ENCODE measurements around the gene PHF24. TPM values are rescaled to one million over a fixed set of nuclear protein-coding genes. Genes with fewer than 3 reads are reported as not detected.
A peak's percentile ranks its signal among the peaks of the same experiment; 100 is the strongest.

Gene PHF24
- total RNA-seq, 1 donor from 2014 or later = 0.58 TPM

- peaks cover 5% of the 10 kb centered on the region for H3K36me3 ChIP-seq (ENCODE audit: control insufficient read depth, insufficient read depth, low read length)
- no peak for DNase-seq (ENCODE audit: low read depth)
- TF ChIP-seq, protein P1, sequence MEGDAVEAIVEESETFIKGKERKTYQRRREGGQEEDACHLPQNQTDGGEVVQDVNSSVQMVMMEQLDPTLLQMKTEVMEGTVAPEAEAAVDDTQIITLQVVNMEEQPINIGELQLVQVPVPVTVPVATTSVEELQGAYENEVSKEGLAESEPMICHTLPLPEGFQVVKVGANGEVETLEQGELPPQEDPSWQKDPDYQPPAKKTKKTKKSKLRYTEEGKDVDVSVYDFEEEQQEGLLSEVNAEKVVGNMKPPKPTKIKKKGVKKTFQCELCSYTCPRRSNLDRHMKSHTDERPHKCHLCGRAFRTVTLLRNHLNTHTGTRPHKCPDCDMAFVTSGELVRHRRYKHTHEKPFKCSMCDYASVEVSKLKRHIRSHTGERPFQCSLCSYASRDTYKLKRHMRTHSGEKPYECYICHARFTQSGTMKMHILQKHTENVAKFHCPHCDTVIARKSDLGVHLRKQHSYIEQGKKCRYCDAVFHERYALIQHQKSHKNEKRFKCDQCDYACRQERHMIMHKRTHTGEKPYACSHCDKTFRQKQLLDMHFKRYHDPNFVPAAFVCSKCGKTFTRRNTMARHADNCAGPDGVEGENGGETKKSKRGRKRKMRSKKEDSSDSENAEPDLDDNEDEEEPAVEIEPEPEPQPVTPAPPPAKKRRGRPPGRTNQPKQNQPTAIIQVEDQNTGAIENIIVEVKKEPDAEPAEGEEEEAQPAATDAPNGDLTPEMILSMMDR (IDR thresholded peaks at IDR 0.05; ENCODE audit: insufficient read depth, low read length, poor library complexity, severe bottlenecking) = no peak
- H3K27me3 ChIP-seq (ENCODE audit: control insufficient read depth, insufficient read depth, low read length) = no peaks in the 10 kb centered on the region
- H3K4me3 ChIP-seq (ENCODE audit: low read depth, low read length) = no peak overlapping the region
Measured at GRCh38 chr9:34993502-34994259, 35.6 kb downstream of the PHF24 start.

DNA sequence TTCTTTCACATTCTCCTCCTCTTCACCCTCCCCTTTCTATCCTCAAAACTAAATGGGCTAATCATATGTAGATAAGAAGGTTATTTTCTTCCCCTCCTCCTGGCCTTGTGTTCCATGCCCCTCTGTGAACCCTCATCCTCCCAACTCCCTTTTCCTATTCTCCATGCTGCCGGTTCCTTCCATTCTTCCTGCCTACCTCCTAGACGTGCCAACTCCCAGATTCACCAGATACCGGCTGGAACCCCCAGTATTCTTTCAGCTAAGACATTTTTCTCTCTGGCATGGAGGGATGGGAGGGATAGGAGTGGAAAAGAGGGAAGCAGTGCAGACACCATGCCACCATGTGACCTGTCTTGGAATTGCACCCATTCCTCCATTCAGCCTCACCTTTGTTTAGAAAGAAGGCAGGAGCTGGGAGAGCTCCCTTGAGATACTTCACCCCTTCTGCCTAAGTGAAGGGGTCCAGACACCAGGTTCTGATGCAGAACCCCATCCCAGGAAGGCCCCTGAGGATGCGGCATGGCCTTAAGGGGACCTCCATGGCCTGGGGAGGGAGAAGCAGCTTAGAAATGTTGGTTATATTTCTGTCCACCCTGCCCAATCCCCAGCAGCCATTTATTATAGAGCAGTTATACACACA is 36.3 kb downstream of the PHF24 start:
- DNase-seq (ENCODE audit: low read depth) = no peak
- TF ChIP-seq, protein P1 (IDR thresholded peaks at IDR 0.05; ENCODE audit: insufficient read depth, low read length, poor library complexity, severe bottlenecking) = peak; percentile 76
- H3K4me3 ChIP-seq (ENCODE audit: low read depth, low read length) = no peak overlapping the region
- H3K36me3 ChIP-seq (ENCODE audit: control insufficient read depth, insufficient read depth, low read length) = peaks cover 5% of the 10 kb centered on the region
- no peaks in the 10 kb centered on the region for H3K27me3 ChIP-seq (ENCODE audit: control insufficient read depth, insufficient read depth, low read length)

DNA sequence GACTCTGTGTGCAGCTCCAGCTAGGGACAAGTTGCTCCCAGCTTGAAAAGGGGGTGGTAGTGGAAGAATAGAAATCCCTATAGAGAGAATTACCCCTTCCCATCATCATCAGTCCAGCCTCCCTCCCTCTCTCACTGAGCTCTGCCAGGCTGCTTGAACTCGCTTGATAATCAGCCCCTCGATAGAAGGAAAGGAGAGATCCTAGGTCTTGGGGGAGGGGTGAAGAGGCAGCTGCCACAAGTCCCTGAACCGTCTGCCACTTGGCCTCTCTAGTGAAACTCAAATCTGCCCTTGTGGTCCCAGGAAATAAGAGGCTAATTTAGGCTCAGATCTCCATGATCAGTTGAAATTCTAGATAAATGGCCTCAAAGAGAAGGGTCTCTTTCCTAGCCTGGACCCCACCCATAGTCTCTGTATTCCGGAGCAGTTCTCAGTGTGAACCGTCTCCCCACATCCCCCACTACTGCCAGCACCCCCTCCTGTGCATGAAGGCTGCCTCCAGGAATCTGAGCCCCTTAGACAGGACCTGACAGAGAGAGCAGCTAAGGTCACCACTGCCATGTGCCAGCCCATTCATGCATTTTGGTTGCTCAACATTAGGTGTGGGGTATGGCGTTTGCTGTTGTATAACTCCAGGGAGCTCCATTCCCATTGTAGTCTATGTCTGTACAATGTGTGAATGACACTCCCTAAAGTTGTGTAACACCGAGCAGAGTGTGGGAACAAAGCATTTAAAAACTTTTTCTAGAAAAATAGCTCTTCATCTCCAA is 37.0 kb downstream of the PHF24 start:
- H3K27me3 ChIP-seq (ENCODE audit: control insufficient read depth, insufficient read depth, low read length) = no peaks in the 10 kb centered on the region
- peaks cover 5% of the 10 kb centered on the region for H3K36me3 ChIP-seq (ENCODE audit: control insufficient read depth, insufficient read depth, low read length)
- H3K4me3 ChIP-seq (ENCODE audit: low read depth, low read length) = no peak overlapping the region
- DNase-seq (ENCODE audit: low read depth) = no peak
- TF ChIP-seq, protein P1 (IDR thresholded peaks at IDR 0.05; ENCODE audit: insufficient read depth, low read length, poor library complexity, severe bottlenecking) = no peak

GRCh38 chr9:34995670-34996060 is 37.6 kb downstream of the PHF24 start:
- DNase-seq (ENCODE audit: low read depth) = no peak
- Histone ChIP-seq H3K27me3 (ENCODE audit: control insufficient read depth, insufficient read depth, low read length) (no peaks in the 10 kb centered on the region), H3K36me3 (ENCODE audit: control insufficient read depth, insufficient read depth, low read length) (peaks cover 5% of the 10 kb centered on the region)

DNA sequence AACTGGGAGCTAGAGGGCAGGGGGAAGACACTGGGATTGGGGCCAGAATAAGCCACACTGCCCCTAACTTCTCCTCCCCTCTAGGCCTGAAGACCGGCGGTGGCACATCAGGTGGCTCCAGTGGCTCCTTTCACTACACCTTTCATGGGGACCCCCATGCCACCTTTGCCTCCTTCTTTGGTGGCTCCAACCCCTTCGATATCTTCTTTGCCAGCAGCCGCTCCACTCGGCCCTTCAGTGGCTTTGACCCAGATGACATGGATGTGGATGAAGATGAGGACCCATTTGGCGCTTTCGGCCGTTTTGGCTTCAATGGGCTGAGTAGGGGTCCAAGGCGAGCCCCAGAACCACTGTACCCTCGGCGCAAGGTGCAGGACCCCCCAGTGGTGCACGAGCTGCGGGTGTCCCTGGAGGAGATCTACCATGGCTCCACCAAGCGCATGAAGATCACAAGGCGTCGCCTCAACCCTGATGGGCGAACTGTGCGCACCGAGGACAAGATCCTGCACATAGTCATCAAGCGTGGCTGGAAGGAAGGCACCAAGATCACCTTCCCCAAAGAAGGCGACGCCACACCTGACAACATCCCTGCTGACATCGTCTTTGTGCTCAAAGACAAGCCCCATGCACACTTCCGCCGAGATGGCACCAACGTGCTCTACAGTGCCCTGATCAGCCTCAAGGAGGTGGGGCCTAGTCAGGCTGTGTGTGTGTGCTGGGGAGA is 38.3 kb downstream of the PHF24 start:
- Histone ChIP-seq H3K27me3 (ENCODE audit: control insufficient read depth, insufficient read depth, low read length) (no peaks in the 10 kb centered on the region), H3K4me3 (ENCODE audit: low read depth, low read length) (no peak overlapping the region), H3K36me3 (ENCODE audit: control insufficient read depth, insufficient read depth, low read length) (peaks cover 5% of the 10 kb centered on the region)
- no peak for DNase-seq (ENCODE audit: low read depth)
- TF ChIP-seq, protein P1 (IDR thresholded peaks at IDR 0.05; ENCODE audit: insufficient read depth, low read length, poor library complexity, severe bottlenecking) = no peak

More at GRCh38 chr9:34995670-34996060, 37.6 kb downstream of the PHF24 start:
- no peak overlapping the region for H3K4me3 ChIP-seq (ENCODE audit: low read depth, low read length)
- TF ChIP-seq, protein P1 (IDR thresholded peaks at IDR 0.05; ENCODE audit: insufficient read depth, low read length, poor library complexity, severe bottlenecking) = no peak
